HG02884 (cell line): Measurements from ENCODE around the gene AOX1.
"Not testable (repeated sequence)": the region's sequence is repeated elsewhere in the genome, so short reads cannot be mapped to it uniquely, and the experiment has no call there.

Experiments
- ATAC-seq: cut with Tn5 transposase; IDR thresholded peaks from one replicate; pipeline ENCODE4 v1.9.1; 2021; ENCODE audit warnings: mild to moderate bottlenecking, moderate library complexity; ENCODE audit not compliant: unreplicated experiment

AOX1 gene

GRCh38 chr2:200625282-200625681 is 39.5 kb downstream of the AOX1 start:
- ATAC-seq, result no peak

GRCh38 chr2:200625958-200626363 is 40.1 kb downstream of the AOX1 start:
- no peak for ATAC-seq

GRCh38 chr2:200627110-200627770 is 41.4 kb downstream of the AOX1 start:
- no peak for ATAC-seq

- ATAC-seq, result not testable (repeated sequence)
Measured at GRCh38 chr2:200628461-200628860, 42.6 kb downstream of the AOX1 start.

GRCh38 chr2:200631287-200631686 is 45.5 kb downstream of the AOX1 start:
- ATAC-seq, result no peak

- ATAC-seq, result no peak
Measured at GRCh38 chr2:200634231-200634964, 48.6 kb downstream of the AOX1 start.

GRCh38 chr2:200635251-200635650 is 49.4 kb downstream of the AOX1 start:
- no peak for ATAC-seq

- ATAC-seq, result no peak
Measured at GRCh38 chr2:200637901-200638300, 52.1 kb downstream of the AOX1 start.

GRCh38 chr2:200640176-200640575 is 54.4 kb downstream of the AOX1 start:
- ATAC-seq, result no peak

GRCh38 chr2:200640901-200641300 is 55.1 kb downstream of the AOX1 start:
- ATAC-seq, result no peak

- not testable (repeated sequence) for ATAC-seq
Measured at GRCh38 chr2:200648518-200649281, 62.9 kb downstream of the AOX1 start.

- ATAC-seq, result no peak
Measured at GRCh38 chr2:200649724-200650123, 63.9 kb downstream of the AOX1 start.

- no peak for ATAC-seq
Measured at GRCh38 chr2:200650195-200650594, 64.4 kb downstream of the AOX1 start.

GRCh38 chr2:200652158-200652557 is 66.3 kb downstream of the AOX1 start:
- ATAC-seq, result no peak

GRCh38 chr2:200653021-200653420 is 67.2 kb downstream of the AOX1 start:
- no peak for ATAC-seq

- ATAC-seq, result no peak
Measured at GRCh38 chr2:200654823-200655222, 69.0 kb downstream of the AOX1 start.

GRCh38 chr2:200655918-200656580 is 70.2 kb downstream of the AOX1 start:
- no peak for ATAC-seq

GRCh38 chr2:200658278-200658864 is 72.6 kb downstream of the AOX1 start:
- ATAC-seq, result no peak

GRCh38 chr2:200659410-200659809 is 73.6 kb downstream of the AOX1 start:
- no peak for ATAC-seq

GRCh38 chr2:200661477-200661876 is 75.7 kb downstream of the AOX1 start:
- no peak for ATAC-seq

GRCh38 chr2:200662727-200663126 is 76.9 kb downstream of the AOX1 start:
- no peak for ATAC-seq
